ENCODE results near the gene SLC24A4.

The SLC24A4 gene

DNA sequence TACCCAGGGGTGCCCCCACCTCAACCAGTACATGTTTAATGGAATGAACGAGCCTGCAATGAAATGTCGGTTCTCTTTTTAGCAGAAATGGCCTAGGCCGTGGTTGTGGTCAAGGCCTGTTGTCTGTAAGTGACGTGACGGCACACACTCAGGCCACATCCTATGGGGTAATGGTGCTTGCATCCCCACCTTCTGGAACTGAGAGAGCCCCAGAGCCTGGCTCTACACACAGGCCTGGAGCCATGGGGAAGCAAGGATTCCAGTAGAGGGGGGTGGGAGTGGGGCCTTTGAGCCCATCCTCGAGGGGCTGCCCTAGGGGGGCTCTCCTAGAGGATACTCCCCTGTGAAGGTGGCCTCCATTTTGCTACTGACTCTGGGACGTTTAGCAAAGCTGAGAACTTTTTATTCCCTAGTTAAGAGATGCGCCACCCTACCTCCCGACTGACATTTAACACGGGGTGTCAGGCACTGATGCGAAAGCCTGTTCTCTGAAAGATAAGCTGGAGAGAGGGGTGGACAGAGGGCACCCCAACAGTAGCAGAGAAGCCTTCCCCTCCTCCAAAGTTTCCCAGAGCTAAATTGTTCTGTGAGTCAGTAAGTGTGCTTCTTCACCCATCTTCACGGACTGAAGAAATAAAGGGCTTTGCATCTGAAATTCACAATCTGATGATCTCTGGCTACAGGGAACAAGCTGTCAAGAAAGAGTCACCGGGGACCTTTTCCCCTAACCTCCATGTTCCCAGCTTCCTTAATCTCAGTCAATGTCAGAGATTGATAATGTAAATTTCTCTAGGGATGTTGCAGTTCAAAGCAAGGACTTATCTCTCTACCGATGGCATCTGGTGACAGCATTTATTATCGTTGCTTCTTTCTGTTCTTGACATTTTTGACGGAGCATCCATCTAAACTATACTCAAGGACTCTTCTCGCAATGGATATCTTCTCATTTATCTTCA, 197.4 kb downstream of the SLC24A4 start:
- no peak for DNase-seq (ENCODE audit: low read depth)

DNA sequence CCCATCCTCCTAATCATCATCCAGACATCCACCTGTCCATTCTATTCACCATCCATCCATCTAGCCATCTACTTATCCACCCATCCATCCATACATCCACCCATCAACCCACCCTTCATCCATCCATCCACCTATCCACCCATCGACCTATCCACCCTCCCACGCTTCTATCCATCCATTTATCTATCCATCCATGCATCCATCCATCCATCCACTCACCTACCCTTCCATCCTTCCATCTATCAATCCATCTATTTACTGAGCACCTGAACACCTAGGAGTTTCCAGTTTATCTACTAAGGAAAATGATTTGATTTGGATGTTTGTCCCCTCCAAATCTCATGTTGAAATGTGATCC, 198.1 kb downstream of the SLC24A4 start:
- DNase-seq (ENCODE audit: low read depth) = no peak

DNA sequence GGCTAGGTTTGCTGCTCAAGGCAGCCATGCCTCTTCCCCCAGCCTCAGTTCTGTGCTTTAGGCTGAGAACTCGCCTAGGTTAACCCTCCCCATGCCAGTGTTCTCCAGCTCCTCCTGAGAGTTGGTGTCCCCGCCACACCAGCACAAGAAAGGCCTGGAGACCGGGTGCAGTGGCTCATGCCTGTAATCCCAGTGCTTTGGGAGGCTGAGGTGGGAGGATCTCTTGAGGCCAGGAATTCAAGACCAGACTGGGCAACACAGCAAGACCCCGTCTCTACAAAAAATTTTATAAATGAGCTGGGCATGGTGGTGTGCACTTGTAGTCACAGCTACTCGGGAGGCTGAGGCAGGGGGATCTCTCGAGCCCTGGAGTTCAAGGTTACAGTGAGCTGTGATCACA, 200.8 kb downstream of the SLC24A4 start:
- DNase-seq (ENCODE audit: low read depth) = no peak

DNA sequence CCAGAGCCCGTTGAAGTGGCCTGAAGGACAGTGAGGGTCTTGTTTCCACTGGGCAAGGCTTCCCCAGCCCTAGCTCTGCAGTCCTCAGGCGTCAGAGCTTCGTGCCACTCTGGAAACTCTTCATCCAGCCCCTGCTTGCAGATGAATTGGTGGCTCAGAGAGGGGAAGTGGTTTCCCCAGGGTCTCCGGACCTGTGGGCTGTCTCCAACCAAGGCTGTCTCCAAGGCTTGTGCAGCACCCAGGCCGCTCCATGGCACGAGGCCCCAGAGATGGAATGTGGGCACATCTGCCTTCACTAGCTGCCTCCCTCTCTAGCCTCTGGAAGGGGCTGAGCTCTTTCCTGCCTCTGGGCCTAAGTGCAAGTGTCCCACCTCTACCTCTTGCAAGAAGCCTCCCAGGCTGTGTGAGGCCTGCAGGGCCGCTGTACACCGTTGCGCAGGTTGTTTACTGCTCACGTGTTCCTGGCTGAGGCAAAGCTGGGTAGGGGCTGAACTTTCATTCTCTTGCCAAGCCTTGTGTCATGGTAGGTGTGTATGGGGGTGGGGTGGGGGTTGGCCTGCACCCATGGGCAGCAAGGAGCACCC, 201.7 kb downstream of the SLC24A4 start:
- DNase-seq (ENCODE audit: low read depth) = no peak

DNA sequence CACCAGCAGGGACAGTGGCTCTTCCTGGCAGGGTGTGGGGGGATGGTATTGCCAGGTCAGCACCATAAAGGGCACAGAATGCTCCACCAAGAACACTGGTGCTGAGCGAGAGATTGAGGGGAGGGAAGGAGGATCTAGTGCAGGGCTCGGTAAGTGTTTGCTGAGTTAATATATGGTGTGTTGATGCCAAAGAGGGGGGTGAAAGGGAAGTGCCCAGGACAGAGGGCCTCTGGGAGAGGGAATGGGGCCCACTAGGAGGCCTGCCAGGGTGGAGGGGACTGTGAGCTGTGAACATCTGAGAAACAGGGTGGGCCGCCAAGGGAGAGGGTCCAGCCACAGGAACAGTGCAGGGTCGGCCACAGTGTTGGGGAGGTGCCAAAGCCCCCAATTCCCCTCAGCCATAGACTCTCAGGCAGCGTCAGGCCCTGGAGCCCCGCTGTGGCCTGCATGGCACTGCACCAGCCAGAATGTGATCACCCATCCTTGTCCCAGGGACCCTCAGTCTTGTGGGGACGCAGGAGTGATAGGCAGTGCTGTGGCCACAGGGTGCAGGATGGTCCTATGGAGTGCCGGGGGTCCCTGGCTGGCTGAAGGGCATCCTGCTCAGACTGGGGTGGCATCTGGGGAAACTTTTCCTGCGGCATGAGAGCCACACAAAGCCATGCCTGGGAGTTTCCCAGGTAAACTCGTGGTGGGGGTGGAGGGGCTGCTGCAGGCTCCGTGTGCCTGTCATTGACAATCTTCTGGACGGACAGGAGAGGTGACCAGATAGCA, 202.5 kb downstream of the SLC24A4 start:
- no peak for DNase-seq (ENCODE audit: low read depth)

DNA sequence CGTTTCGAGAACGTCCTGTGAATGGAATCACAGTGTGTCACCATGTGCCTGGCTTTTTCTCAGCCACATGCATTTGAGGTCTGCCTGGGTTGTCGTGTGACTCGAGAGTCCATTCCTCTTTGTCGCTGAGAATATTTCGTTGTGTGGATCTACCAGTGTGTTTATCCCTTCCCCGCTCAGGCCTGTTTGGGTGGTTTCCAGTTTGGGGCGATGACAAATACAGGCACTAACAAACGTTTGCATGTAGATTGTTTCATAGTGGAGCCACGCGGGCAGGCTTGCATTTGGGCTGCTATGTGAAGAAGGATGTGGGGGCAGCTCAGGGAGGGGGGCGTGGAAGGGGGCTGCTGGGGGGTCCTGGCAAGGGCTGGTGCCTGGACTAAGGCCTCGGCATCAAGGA, 204.8 kb downstream of the SLC24A4 start:
- no peak for DNase-seq (ENCODE audit: low read depth)

DNA sequence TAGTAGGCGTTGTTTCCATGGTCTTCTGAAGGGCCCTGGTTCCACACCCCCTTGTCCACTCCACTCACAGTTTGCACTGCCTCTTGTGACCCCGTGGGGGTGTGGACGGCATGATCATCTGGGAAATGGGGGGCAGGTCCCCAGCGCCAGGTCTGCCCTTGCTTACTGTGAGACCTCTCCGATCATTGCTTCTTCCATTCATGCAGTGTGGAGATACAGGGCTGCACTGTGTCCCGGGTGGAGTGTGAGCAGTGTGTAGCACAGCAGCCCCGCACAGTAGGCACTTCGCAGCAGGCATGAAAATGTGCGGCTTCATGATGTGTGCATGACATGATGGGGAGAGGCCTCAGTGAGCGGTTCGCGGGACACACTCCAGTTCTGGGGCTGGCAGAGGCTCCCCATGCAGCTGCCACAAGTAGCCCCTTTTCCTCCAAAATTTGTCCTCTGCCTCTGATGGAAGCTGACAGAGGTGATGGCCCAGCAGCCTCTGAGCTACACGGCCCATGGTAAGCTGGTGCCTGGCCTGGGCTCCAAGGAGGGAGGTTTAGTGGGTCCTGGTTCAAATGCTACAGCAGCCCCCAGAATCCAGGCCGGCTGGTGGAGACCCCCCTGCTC, 205.6 kb downstream of the SLC24A4 start:
- no peak for DNase-seq (ENCODE audit: low read depth)

DNA sequence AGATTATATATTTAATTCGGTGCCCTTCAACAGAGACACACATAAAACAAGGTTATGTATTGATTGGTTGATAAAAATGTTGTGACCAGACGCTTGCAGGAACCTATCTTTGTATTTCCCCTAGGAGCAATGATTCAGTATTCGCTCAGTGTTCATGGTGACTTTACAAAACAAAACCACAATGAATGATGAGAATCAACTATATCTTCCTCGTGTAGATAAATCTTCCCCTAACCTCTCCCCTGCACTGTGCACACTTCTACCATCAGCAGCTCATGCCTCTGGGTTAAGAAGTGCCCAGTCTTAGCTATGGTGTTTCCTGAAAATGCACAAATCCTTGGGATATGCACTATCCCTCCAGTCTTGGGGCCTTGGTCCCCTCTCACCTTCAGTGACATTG, 206.9 kb downstream of the SLC24A4 start:
- DNase-seq (ENCODE audit: low read depth) = no peak

DNA sequence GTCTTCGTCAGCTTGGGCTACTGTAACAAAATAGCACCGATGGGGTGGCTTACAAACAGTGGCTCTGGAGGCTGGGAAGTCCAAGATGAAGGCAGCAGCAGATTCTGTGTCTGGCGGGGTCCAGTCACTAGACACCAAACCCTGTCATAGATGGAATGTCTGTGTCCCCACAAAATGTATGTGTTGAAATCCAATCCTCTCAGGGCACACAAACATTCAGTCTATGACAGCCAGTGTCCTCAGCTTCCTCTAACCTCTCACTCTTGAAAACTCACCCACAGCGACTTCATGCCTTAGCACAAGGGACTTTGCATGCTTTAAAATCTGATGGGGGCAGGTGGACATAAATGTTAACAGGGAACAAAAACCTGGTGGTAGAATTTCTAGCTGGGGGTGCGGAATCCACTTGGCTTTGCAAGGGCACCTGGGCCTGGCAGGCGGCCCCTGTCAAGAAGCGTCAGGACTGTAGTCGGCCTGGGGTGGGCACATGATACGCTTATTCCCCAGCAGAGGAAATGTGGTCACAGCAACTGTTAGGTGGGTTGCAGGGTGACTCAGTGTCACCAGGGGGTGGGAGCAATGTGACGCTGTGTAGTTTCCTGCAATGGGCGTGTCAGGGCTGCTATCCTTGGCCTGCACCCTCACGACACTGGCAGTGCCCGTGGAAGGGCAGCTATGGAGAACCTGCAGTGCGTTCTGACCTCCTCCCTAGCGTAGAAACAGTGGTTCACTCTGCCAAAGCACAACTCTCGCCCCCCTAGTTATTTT, 208.3 kb downstream of the SLC24A4 start:
- DNase-seq (ENCODE audit: low read depth) = no peak

DNA sequence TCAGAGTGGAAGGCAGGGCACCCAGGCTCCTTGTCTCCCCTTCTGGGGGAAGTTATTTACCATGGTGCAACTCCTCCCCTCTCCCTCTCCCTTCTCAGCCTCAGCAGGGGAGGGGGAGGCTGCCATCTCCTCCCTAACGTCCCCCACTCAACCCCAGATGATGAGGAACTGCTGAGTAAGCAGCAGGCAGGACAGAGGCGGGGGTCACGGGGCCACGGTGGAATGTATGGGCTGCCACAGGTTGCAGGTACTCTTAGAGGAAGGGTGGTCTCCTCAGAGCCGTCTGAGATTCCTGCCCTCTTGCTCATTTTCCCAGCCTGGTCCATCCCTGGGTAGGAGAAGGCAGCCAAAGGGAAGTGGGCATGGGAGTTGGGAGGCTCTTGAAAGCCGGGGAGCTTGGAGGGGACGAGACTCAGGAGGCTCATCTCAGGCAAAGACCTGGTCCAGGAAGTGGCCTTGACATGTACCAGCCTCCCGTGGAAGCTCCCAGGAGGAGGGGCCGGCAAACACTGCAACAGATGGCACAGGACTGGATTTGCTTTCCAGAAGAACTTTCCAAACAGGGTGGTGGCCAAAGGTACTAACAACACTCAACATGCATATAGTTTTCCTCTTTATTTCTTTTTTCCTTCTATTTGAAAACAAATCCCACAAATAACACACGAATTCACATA, 209.7 kb downstream of the SLC24A4 start:
- no peak for DNase-seq (ENCODE audit: low read depth)

DNA sequence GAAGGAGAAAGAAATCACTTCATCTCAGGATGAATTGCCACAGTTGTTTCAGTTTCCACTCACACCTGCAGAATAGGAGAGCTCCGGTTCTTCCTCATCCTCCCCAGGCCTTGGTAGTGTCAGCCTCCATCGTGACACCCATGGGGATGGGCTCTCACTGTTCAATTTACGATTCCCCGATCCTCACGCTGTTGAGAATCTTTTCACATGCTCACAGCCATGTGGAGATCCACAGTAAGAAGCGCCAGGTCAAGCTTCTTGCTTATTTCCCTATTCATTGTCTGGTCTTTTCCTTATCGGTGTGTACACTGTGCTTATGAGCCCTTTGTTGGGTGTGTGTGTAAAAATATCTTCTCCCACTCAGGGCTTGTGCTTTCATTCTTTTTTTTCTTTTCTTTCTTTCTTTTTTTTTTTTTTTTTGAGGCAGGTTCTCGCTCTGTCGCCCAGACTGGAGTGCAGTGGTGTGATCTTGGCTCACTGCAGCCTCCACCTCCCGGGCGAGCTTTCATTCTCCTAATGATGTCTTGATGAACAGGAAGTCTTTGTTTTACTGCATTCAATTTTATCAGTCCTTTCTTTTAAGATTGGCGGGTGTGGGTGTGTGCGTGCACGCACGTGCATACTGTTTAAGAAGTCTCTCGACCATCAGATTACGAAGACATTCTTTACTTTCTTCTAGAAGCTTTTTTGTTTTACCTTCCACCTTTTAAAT, 212.1 kb downstream of the SLC24A4 start:
- DNase-seq (ENCODE audit: low read depth) = no peak

DNA sequence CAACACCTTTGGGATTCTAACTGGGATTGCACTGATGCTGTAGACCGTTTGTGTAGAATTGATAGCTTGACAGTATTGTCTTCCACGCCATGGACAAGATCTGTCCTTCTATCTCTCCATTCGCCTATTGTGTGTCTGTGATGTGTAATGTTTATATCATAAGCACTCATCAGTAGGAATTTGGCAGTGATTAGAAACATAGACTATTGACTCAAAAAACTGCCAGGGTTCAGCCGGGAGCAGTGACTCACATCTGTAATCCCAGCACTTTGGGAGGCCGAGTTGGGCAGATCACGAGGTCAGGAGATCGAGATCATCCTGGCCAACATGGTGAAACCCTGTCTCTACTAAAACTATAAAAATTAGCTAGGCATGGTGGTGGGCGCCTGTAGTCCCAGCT, 213.3 kb downstream of the SLC24A4 start:
- DNase-seq (ENCODE audit: low read depth) = peak; percentile 34

DNA sequence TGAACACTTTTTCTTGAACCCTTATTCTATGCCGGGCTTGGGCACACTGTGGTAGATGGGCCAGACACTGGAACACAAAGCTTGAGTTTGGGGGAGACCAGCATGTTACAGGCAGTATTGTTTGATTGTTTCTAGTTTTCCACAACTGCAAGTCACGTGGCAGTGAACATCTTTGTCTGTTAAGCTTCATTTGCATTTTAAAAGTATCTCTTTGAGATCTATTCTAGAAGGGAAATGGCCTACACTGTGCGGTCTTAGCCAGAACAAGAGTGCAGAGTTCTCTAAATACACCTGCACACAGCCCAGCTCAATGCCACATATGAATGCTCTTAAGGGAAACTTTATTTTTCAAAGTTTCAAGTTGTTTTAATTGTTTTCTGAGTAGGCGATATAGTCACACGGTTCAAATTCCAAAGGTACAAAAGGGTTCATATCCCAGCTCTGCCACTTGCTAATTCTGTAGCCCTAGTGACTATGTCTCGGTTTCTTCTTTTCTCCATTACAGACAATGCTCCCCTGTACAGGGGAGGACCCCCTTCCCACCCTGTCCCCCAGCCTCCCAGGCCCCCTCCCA, 215.5 kb downstream of the SLC24A4 start:
- DNase-seq (ENCODE audit: low read depth) = no peak

DNA sequence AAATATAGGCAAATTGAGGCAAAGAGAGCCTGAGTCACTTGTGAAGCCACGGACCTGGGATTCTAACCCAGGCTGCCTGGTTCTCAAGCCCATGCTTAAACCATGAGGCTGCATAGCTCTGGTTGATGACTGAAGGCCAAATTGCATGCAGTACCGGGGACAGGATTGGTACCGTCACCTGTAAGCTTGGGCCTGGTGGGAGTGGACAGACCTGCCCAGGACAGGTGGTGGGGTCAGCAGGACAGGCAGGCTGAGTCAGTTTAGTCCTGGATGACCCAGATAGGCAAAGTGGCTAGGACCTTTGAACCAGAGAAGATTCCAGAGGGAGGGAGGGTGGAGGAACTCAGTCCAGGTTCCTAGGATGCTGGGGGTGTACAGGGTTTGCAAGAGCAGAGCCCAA, 216.5 kb downstream of the SLC24A4 start:
- DNase-seq (ENCODE audit: low read depth) = no peak

DNA sequence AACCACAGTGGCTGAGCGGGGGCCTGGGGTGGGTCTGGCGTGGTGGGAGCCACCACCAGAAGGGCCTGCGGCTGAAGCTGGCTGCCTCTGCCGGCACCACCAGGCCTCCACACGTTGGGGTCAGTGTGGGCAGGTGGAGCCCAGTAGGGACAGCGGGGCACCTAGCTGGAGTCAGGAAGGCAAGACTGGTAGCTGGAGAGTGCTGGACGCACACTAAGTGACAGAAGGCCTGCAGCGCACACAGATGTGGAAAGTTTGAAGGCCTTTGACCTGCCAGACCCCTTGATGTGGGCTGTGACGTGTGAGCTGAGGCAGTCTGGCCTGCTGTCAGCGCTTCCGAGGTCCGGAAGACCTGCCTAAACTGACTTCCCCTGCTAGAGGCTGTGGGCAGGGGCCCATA, 216.9 kb downstream of the SLC24A4 start:
- no peak for DNase-seq (ENCODE audit: low read depth)

DNA sequence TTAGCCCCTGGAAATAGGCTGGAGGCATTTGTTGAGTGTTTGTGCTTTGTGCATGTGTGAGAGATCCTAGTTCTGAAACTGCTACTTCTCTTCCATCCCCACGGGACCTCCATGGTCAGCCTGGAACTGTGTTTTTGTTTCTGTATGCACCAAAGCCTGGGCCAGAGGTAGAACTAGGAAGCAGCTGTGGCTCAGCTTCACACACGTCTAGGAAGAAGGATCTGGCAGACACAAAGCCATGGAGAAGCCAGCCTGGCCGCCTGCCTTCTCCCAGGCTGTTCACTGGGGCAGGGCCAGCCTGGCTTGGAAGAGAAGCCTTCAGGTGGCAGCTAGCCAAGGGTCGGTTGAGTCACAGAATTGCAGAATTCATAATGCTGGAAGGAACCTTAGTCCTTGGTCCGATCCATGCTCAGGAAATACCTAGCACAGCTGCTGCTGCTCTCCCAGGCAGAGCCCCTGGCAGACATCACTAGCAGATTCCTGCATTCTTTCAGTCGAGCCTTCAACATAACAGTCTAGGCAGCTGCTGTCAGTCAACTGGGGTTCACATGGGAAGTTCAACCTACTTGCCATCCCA, 217.6 kb downstream of the SLC24A4 start:
- peak; percentile 97 for DNase-seq (ENCODE audit: low read depth)

DNA sequence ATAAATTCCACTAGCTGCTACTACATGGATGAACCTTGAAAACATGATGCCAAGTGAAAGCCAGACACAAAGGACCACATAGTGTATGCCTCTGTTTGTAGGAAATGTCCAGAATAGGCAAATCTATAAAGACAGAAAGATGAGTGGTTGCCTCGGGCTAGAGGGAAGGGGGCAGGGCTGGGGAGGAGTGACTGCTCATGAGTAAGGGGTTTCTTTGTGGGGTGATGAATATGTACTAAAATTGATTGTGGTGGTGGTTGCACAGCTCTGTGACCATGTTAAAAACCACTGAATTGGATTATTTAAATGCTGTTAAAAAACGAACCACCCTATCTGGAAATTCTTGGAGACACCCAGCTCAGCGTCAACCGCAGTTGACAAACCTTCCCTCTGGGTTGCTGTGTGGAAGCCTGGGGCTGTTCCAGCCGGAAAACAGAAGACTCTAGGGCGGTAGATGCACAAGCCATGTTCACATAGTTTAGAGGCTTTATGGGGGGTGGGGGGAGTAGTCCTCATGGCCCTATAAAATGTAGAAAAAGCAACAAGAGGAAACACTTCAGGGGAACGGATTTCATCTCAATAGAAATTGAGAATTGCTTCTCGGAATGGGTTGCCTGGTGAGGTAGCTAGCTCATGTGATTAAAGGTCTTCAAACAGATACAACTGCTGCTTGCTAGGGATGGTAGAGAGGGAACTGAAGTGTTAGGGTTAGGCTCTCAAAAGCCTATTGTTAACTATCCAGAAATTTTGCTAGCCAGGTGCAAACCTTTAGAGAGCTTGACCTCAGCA, 220.0 kb downstream of the SLC24A4 start:
- no peak for DNase-seq (ENCODE audit: low read depth)

DNA sequence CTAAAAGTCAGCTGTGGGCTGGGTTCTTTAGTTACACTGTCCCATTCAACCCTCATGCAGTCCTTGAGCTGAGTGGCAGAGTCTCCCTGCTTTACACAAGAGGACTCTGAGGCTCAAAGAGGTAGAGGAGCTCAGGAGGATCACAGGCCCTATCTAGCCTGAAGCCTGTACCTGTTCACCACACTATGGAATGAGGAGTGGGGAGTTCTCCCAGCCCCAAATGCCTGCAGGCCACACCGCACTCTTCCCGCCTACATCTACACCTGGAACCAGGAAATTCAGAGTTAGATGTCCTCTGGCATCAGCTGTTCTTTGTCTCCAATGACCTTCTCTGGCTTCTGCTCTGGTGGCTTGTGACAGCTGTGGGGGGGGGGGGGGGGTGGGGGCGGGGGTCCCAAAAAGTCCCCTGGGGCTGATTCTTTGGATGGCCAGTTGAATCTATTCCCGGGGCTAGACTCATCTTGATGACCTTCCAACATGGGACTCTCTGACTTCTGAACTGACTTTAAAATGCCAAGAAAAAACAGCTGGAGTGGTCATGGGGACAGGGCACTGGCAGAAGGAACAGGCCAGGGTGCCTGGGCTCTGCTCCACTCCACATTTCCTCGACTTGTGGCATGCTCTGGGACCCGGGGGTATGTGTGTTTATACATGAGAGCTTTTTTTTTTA, 221.2 kb downstream of the SLC24A4 start:
- DNase-seq (ENCODE audit: low read depth) = no peak

Measured in non-pigmented ciliary epithelial cell (primary cell).